ENCODE results near the gene KIRREL1. TPM values are rescaled to one million over a fixed set of nuclear protein-coding genes. Genes with fewer than 3 reads are reported as not detected.

The KIRREL1 gene
- total RNA-seq: 159 to 166 TPM (median 165 TPM) in 3 replicates
- long read RNA-seq, transcript KIRREL1-201 (15 exons, 2,874 nt): major isoform, 5 of 37 reads
- long read RNA-seq, partial matches to known transcripts: 2 of 37 reads
- long read RNA-seq, other reads (novel, unspliced or antisense): 30 of 37 reads

- Mint-ChIP-seq H3K4me3 (ENCODE audit: unreplicated experiment) (peak within 1 kb of the TSS; percentile 93), H3K27ac (ENCODE audit: unreplicated experiment) (peak within 1 kb of the TSS; percentile 92), H3K27me3 (ENCODE audit: low read depth) (peaks cover 6% of the 10 kb centered on the region), H3K4me1 (ENCODE audit: low read depth) (peaks cover 57% of the 10 kb centered on the region), H3K9me3 (ENCODE audit: low read depth) (no peaks in the 10 kb centered on the region), H3K36me3 (ENCODE audit: low read depth) (no peaks in the 10 kb centered on the region)
- no peak for TF ChIP-seq CTCF (IDR thresholded peaks at IDR 0.05)
- DNase-seq (ENCODE audit: low spot score): no peak
Measured at GRCh38 chr1:157993147-157993917, at the start of gene KIRREL1. Gene KIRREL1 (plus strand): TSS chr1:157993645. CDS start chr1:157993677, 32 bp downstream.

- Mint-ChIP-seq H3K4me1 (ENCODE audit: low read depth) (no peaks in the 10 kb centered on the region), H3K27me3 (ENCODE audit: low read depth) (peaks cover 67% of the 10 kb centered on the region), H3K4me3 (ENCODE audit: unreplicated experiment) (no peak overlapping the region), H3K36me3 (ENCODE audit: low read depth) (no peaks in the 10 kb centered on the region), H3K27ac (ENCODE audit: unreplicated experiment) (no peak overlapping the region), H3K9me3 (ENCODE audit: low read depth) (no peaks in the 10 kb centered on the region)
- DNase-seq (ENCODE audit: low spot score): no peak
- no peak for TF ChIP-seq CTCF (IDR thresholded peaks at IDR 0.05)
Measured at GRCh38 chr1:157944663-157945280, 48.7 kb upstream of the KIRREL1 start.

GRCh38 chr1:157948312-157949073, 45.0 kb upstream of the KIRREL1 start:
- Mint-ChIP-seq H3K9me3 (ENCODE audit: low read depth) (no peaks in the 10 kb centered on the region), H3K36me3 (ENCODE audit: low read depth) (no peaks in the 10 kb centered on the region), H3K4me1 (ENCODE audit: low read depth) (no peaks in the 10 kb centered on the region), H3K27me3 (ENCODE audit: low read depth) (peaks cover 76% of the 10 kb centered on the region), H3K4me3 (ENCODE audit: unreplicated experiment) (no peak overlapping the region), H3K27ac (ENCODE audit: unreplicated experiment) (no peak overlapping the region)
- no peak for DNase-seq (ENCODE audit: low spot score)
- peak; percentile 73 for TF ChIP-seq CTCF (IDR thresholded peaks at IDR 0.05)

- Mint-ChIP-seq H3K36me3 (ENCODE audit: low read depth) (no peaks in the 10 kb centered on the region), H3K4me1 (ENCODE audit: low read depth) (no peaks in the 10 kb centered on the region), H3K27me3 (ENCODE audit: low read depth) (peaks cover 76% of the 10 kb centered on the region), H3K4me3 (ENCODE audit: unreplicated experiment) (no peak overlapping the region), H3K27ac (ENCODE audit: unreplicated experiment) (no peak overlapping the region), H3K9me3 (ENCODE audit: low read depth) (no peaks in the 10 kb centered on the region)
- no peak for DNase-seq (ENCODE audit: low spot score)
- no peak for TF ChIP-seq CTCF (IDR thresholded peaks at IDR 0.05)
Measured at GRCh38 chr1:157949074-157949354, 44.4 kb upstream of the KIRREL1 start.

GRCh38 chr1:157951230-157951629, 42.2 kb upstream of the KIRREL1 start:
- H3K4me1 Mint-ChIP-seq (ENCODE audit: low read depth): no peaks in the 10 kb centered on the region
- H3K4me3 Mint-ChIP-seq (ENCODE audit: unreplicated experiment): no peak overlapping the region
- DNase-seq (ENCODE audit: low spot score): no peak
- no peak for TF ChIP-seq CTCF (IDR thresholded peaks at IDR 0.05)
- peaks cover 68% of the 10 kb centered on the region for H3K27me3 Mint-ChIP-seq (ENCODE audit: low read depth)
- H3K27ac Mint-ChIP-seq (ENCODE audit: unreplicated experiment): no peak overlapping the region
- no peaks in the 10 kb centered on the region for H3K9me3 Mint-ChIP-seq (ENCODE audit: low read depth)
- no peaks in the 10 kb centered on the region for H3K36me3 Mint-ChIP-seq (ENCODE audit: low read depth)
